Ovary (tissue), 3 donors: Measurements from ENCODE around the gene LNPEP.

Source experiments
- EP300 ChIP-seq: sonication (generic); formaldehyde crosslinking; IDR thresholded peaks from one replicate; pipeline ENCODE4 v1.6.1; 2017; ENCODE audit warnings: antibody characterized with exemption
- POLR2A ChIP-seq: fragments of 450-650 bp; IDR thresholded peaks from one replicate; pipeline ENCODE4 v1.6.1; 2017; ENCODE audit warnings: antibody characterized with exemption, mild to moderate bottlenecking, moderate library complexity
- TF ChIP-seq, protein P1 (sequence below), 3 donors: fragments of 450-650 bp in 2 of 3; fragments of 200-600 bp in 1 of 3; IDR thresholded peaks; one replicate each; pipeline versions ENCODE4 v1.5.1 to v1.8.0; 2016 to 2022; ENCODE audit warnings: antibody characterized with exemption in 3 of 3, mild to moderate bottlenecking in 1 of 3
- donor health status: DM: no; HTN: no; CAD: no.

DNA sequence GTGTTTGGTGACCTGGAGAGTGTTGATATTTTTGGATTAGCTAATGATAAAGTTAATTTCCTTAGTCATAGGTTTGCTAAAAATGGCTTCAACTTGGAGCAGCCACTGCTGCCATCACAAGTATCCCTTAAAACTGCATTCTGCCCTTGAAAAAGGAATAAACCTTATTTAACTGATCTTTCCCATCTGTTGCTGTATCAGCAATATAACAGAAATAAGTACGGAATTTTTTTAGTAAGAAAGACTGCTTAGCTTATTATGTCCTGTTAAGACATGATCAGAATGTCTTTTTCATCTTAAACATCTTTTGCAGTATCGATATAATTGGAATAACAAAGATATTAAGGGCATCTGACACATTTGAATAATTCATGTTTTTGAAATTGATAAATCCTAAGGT, 75.7 kb downstream of the LNPEP start:
- TF ChIP-seq, protein P1, sequence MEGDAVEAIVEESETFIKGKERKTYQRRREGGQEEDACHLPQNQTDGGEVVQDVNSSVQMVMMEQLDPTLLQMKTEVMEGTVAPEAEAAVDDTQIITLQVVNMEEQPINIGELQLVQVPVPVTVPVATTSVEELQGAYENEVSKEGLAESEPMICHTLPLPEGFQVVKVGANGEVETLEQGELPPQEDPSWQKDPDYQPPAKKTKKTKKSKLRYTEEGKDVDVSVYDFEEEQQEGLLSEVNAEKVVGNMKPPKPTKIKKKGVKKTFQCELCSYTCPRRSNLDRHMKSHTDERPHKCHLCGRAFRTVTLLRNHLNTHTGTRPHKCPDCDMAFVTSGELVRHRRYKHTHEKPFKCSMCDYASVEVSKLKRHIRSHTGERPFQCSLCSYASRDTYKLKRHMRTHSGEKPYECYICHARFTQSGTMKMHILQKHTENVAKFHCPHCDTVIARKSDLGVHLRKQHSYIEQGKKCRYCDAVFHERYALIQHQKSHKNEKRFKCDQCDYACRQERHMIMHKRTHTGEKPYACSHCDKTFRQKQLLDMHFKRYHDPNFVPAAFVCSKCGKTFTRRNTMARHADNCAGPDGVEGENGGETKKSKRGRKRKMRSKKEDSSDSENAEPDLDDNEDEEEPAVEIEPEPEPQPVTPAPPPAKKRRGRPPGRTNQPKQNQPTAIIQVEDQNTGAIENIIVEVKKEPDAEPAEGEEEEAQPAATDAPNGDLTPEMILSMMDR (IDR thresholded peaks at IDR 0.05), result no peak
- TF ChIP-seq EP300 (no peak), POLR2A (no peak)
